ENCODE results near the gene GSTO2.

Gene GSTO2

DNA sequence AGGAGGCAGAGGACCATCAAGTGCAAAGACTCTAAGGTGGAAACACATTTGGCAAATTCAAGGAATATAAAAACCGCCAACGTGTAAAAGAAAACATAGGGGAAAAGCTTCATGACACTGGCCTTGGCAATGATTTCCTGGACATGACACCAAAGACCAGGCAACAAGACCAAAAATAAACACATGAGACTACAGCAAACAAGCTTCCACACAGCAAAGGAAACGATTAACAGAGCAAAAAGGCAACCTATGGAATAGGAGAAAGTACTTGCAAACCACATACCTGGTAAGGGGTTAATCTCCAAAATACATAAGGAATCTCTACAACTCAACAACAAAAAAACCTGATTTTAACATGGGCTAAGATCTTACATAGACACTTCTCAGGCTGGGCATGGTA is 10.8 kb upstream of the GSTO2 start:
- no peak overlapping the region for H3K27ac ChIP-seq (ENCODE audit: low read length)
- H3F3A ChIP-seq (ENCODE audit: insufficient read depth, low read length) = 0 out of 2 replicates have a peak, but pooled peaks cover 8% of the 10 kb centered on the region
- no peak overlapping the region for H3K9ac ChIP-seq (ENCODE audit: low read length)
- H3K36me3 ChIP-seq (replicated peaks; ENCODE audit: insufficient read depth, low read length) = 0 out of 2 replicates have a peak, but pooled peaks cover 6% of the 10 kb centered on the region
- TF ChIP-seq EZH2 (optimal IDR thresholded peaks at IDR 0.05; ENCODE audit: low read depth, low read length) (no peak), EZH2phosphoT487 (IDR thresholded peaks at IDR 0.05; ENCODE audit: low read length) (no peak)
- TF ChIP-seq, protein P1, sequence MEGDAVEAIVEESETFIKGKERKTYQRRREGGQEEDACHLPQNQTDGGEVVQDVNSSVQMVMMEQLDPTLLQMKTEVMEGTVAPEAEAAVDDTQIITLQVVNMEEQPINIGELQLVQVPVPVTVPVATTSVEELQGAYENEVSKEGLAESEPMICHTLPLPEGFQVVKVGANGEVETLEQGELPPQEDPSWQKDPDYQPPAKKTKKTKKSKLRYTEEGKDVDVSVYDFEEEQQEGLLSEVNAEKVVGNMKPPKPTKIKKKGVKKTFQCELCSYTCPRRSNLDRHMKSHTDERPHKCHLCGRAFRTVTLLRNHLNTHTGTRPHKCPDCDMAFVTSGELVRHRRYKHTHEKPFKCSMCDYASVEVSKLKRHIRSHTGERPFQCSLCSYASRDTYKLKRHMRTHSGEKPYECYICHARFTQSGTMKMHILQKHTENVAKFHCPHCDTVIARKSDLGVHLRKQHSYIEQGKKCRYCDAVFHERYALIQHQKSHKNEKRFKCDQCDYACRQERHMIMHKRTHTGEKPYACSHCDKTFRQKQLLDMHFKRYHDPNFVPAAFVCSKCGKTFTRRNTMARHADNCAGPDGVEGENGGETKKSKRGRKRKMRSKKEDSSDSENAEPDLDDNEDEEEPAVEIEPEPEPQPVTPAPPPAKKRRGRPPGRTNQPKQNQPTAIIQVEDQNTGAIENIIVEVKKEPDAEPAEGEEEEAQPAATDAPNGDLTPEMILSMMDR (IDR thresholded peaks at IDR 0.05; ENCODE audit: low read length) = no peak
- no peak overlapping the region for H3K4me2 ChIP-seq (ENCODE audit: low read depth, low read length)
- no peak overlapping the region for H3K4me3 ChIP-seq (ENCODE audit: low read length)
- peaks cover 12% of the 10 kb centered on the region; the same call in 1 of the 2 replicates for H3K4me1 ChIP-seq (ENCODE audit: low read length)
- no peak overlapping the region for H2AFZ ChIP-seq (ENCODE audit: low read length)
- H4K20me1 ChIP-seq (ENCODE audit: insufficient read depth, low read length) = no peaks in the 10 kb centered on the region
- H3K79me2 ChIP-seq (ENCODE audit: low read length) = peaks cover 71% of the 10 kb centered on the region
- no peaks in the 10 kb centered on the region for H3K27me3 ChIP-seq (replicated peaks; ENCODE audit: insufficient read depth, low read length)
- H3K9me3 ChIP-seq (replicated peaks; ENCODE audit: insufficient read depth, low read length) = no peaks in the 10 kb centered on the region
- DNase-seq = no peak
- no peaks in the 10 kb centered on the region for H3K9me2 ChIP-seq (replicated peaks; ENCODE audit: insufficient read depth, low read length)

DNA sequence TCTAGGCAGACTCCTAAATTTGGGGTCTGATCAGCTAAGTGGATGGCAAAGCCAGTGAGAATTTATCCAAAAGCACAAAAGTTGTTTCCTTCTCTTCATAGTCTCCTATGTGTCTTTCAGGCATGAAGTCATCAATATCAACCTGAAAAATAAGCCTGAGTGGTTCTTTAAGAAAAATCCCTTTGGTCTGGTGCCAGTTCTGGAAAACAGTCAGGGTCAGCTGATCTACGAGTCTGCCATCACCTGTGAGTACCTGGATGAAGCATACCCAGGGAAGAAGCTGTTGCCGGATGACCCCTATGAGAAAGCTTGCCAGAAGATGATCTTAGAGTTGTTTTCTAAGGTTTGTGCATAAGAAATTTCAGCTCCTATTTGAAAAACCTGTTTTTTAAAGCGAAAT is 9.5 kb upstream of the GSTO2 start:
- no peak overlapping the region for H3K4me2 ChIP-seq (ENCODE audit: low read depth, low read length)
- no peak overlapping the region for H3K27ac ChIP-seq (ENCODE audit: low read length)
- H3K4me1 ChIP-seq (ENCODE audit: low read length) = 0 out of 2 replicates have a peak, but pooled peaks cover 8% of the 10 kb centered on the region
- no peaks in the 10 kb centered on the region for H3K27me3 ChIP-seq (replicated peaks; ENCODE audit: insufficient read depth, low read length)
- H3K79me2 ChIP-seq (ENCODE audit: low read length) = peaks cover 83% of the 10 kb centered on the region
- no peaks in the 10 kb centered on the region for H3K9me3 ChIP-seq (replicated peaks; ENCODE audit: insufficient read depth, low read length)
- DNase-seq = no peak
- H3K36me3 ChIP-seq (replicated peaks; ENCODE audit: insufficient read depth, low read length) = 0 out of 2 replicates have a peak, but pooled peaks cover 10% of the 10 kb centered on the region
- H3F3A ChIP-seq (ENCODE audit: insufficient read depth, low read length) = 0 out of 2 replicates have a peak, but pooled peaks cover 8% of the 10 kb centered on the region
- no peaks in the 10 kb centered on the region for H4K20me1 ChIP-seq (ENCODE audit: insufficient read depth, low read length)
- no peak overlapping the region for H3K4me3 ChIP-seq (ENCODE audit: low read length)
- no peak overlapping the region for H3K9ac ChIP-seq (ENCODE audit: low read length)
- H3K9me2 ChIP-seq (replicated peaks; ENCODE audit: insufficient read depth, low read length) = no peaks in the 10 kb centered on the region
- no peak overlapping the region for H2AFZ ChIP-seq (ENCODE audit: low read length)
- TF ChIP-seq EZH2 (optimal IDR thresholded peaks at IDR 0.05; ENCODE audit: low read depth, low read length) (no peak), EZH2phosphoT487 (IDR thresholded peaks at IDR 0.05; ENCODE audit: low read length) (no peak)
- TF ChIP-seq, protein P1 (IDR thresholded peaks at IDR 0.05; ENCODE audit: low read length) = no peak

DNA sequence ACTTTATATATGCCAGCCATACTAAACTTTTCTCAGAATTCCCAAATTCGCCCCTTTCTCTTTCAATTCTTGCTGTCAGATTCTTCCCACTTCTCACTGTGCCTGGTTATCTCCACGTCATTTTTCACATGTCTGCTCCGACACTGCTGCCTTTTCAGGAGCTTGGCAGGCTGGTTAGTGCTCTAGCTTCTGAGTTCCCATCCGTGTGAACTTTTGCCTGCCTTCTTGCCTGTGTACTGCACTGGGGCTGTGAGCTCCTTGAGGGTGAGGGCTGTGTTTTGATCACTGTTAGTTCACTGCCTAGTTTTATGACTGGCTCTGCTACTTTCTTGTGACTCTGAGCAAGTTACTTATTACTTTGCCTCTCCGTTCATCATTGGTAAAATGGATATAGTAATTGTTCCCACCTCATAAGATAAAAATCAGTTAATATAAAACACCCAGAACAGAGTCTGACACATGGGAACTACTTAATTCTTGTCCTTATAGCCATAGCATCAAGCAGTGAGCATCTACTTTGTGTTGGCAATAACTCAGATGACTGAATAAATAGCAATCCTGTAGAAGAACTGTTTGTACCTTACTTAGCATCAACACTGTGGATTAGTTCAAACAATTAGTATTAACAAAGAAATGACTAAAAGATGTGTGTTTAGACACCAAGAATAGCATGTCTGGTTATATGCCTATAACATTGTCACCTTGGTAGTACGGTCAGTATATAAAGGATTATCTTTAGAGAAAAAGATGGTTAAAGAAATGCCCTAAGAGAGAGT is 8.8 kb upstream of the GSTO2 start:
- 0 out of 2 replicates have a peak, but pooled peaks cover 10% of the 10 kb centered on the region for H3K36me3 ChIP-seq (replicated peaks; ENCODE audit: insufficient read depth, low read length)
- TF ChIP-seq, protein P1 (IDR thresholded peaks at IDR 0.05; ENCODE audit: low read length) = no peak
- TF ChIP-seq EZH2phosphoT487 (IDR thresholded peaks at IDR 0.05; ENCODE audit: low read length) (no peak), EZH2 (optimal IDR thresholded peaks at IDR 0.05; ENCODE audit: low read depth, low read length) (no peak)
- no peaks in the 10 kb centered on the region for H3K27me3 ChIP-seq (replicated peaks; ENCODE audit: insufficient read depth, low read length)
- no peaks in the 10 kb centered on the region for H3K9me2 ChIP-seq (replicated peaks; ENCODE audit: insufficient read depth, low read length)
- no peak for DNase-seq
- H3K4me3 ChIP-seq (ENCODE audit: low read length) = no peak overlapping the region
- H3K4me2 ChIP-seq (ENCODE audit: low read depth, low read length) = no peak overlapping the region
- H4K20me1 ChIP-seq (ENCODE audit: insufficient read depth, low read length) = no peaks in the 10 kb centered on the region
- H3K9ac ChIP-seq (ENCODE audit: low read length) = no peak overlapping the region
- H3K4me1 ChIP-seq (ENCODE audit: low read length) = 0 out of 2 replicates have a peak, but pooled peaks cover 8% of the 10 kb centered on the region
- H3K79me2 ChIP-seq (ENCODE audit: low read length) = peaks cover 83% of the 10 kb centered on the region
- no peak overlapping the region for H3K27ac ChIP-seq (ENCODE audit: low read length)
- 0 out of 2 replicates have a peak, but pooled peaks cover 6% of the 10 kb centered on the region for H3F3A ChIP-seq (ENCODE audit: insufficient read depth, low read length)
- H3K9me3 ChIP-seq (replicated peaks; ENCODE audit: insufficient read depth, low read length) = no peaks in the 10 kb centered on the region
- H2AFZ ChIP-seq (ENCODE audit: low read length) = no peak overlapping the region

All from MM.1S (cell line).